ENCODE results near the gene SLC17A7.

The SLC17A7 gene

GRCh38 chr19:49408816-49409440, 32.4 kb downstream of the SLC17A7 start:
- DNase-seq (ENCODE audit: low read depth in 2 of 2), result no peak

- no peak for DNase-seq (ENCODE audit: low read depth in 2 of 2)
Observed at GRCh38 chr19:49407482-49408015, 33.8 kb downstream of the SLC17A7 start.

- DNase-seq (ENCODE audit: low read depth in 2 of 2), result no peak
Observed at GRCh38 chr19:49407079-49407478, 34.2 kb downstream of the SLC17A7 start.

GRCh38 chr19:49403404-49404187, 37.7 kb downstream of the SLC17A7 start:
- no peak for DNase-seq (ENCODE audit: low read depth in 2 of 2)

- DNase-seq (ENCODE audit: low read depth in 2 of 2), result no peak
Observed at GRCh38 chr19:49400029-49400428, 41.3 kb downstream of the SLC17A7 start.

- no peak for DNase-seq (ENCODE audit: low read depth in 2 of 2)
Observed at GRCh38 chr19:49398931-49399330, 42.4 kb downstream of the SLC17A7 start.

- no peak for DNase-seq (ENCODE audit: low read depth in 2 of 2)
Observed at GRCh38 chr19:49398001-49398615, 43.2 kb downstream of the SLC17A7 start.

- DNase-seq (ENCODE audit: low read depth in 2 of 2), result no peak
Observed at GRCh38 chr19:49396738-49397505, 44.4 kb downstream of the SLC17A7 start.

- no peak for DNase-seq (ENCODE audit: low read depth in 2 of 2)
Observed at GRCh38 chr19:49395581-49396407, 45.5 kb downstream of the SLC17A7 start.

- DNase-seq (ENCODE audit: low read depth in 2 of 2), result no peak
Observed at GRCh38 chr19:49393881-49394280, 47.4 kb downstream of the SLC17A7 start.

- peak; percentile 54 to 69 for DNase-seq (ENCODE audit: low read depth in 2 of 2)
Observed at GRCh38 chr19:49391581-49392399, 49.5 kb downstream of the SLC17A7 start.

- DNase-seq (ENCODE audit: low read depth in 2 of 2), result no peak
Observed at GRCh38 chr19:49390929-49391359, 50.4 kb downstream of the SLC17A7 start.

- DNase-seq (ENCODE audit: low read depth in 2 of 2), result no peak
Observed at GRCh38 chr19:49390131-49390928, 51.0 kb downstream of the SLC17A7 start.

GRCh38 chr19:49389406-49389805, 51.9 kb downstream of the SLC17A7 start:
- DNase-seq (ENCODE audit: low read depth in 2 of 2), result no peak

GRCh38 chr19:49387936-49388372, 53.4 kb downstream of the SLC17A7 start, which contains the start of gene KASH5:
Gene KASH5 (plus strand): TSS chr19:49388249. CDS start chr19:49390884, 2,635 bp downstream.
- peak; percentile 64 to 87 for DNase-seq (ENCODE audit: low read depth in 2 of 2)

- no peak for DNase-seq (ENCODE audit: low read depth in 2 of 2)
Observed at GRCh38 chr19:49383599-49383998, 57.7 kb downstream of the SLC17A7 start.

- no peak for DNase-seq (ENCODE audit: low read depth in 2 of 2)
Observed at GRCh38 chr19:49382639-49383038, 58.7 kb downstream of the SLC17A7 start.

GRCh38 chr19:49380391-49380790, 60.9 kb downstream of the SLC17A7 start:
- no peak for DNase-seq (ENCODE audit: low read depth in 2 of 2)

Data from activated CD8-positive, alpha-beta memory T cell treated with anti-CD3 and anti-CD28 coated beads for 4 hours (primary cell).